Measurements from ENCODE around the gene PPIL6. TPM values are rescaled to one million over a fixed set of nuclear protein-coding genes. Genes with fewer than 3 reads are reported as not detected.
A peak's percentile ranks its signal among the peaks of the same experiment; 100 is the strongest.

The PPIL6 gene
- total and polyA plus RNA-seq, 5 donors, result 2.2 to 6.8 (median 3.7) TPM

DNA sequence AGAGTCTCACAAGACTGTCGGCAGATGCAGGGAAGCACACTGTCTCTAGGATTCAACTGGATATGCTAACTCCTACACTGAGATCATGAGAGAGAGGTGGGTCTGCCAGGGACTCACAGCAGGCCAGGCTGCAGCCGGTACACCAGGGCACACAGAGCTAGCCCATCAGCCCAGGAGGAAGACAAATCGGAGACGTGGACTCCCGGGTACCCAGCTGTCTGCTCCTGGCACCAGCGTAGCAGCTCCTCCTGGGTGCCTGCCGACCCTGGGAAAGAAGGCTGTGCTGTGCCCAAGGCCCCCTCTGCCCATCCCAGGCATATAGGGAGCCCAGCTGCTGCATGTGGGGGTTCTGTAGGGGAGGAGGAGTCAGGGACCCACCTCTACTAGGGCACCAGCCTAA is 8.2 kb upstream of the PPIL6 start:
- Histone ChIP-seq H3K27me3 (ENCODE audit: control insufficient read depth, insufficient read depth) (no peaks in the 10 kb centered on the region), H3K27ac (ENCODE audit: low read length) (no peak overlapping the region), H3K4me1 (ENCODE audit: control insufficient read depth, insufficient read depth, low read length) (no peaks in the 10 kb centered on the region), H3K9me3 (ENCODE audit: control insufficient read depth, low read length) (no peaks in the 10 kb centered on the region), H3K4me3 (ENCODE audit: low read length) (no peak overlapping the region)
- DNase-seq (peak in 1 of 3 donors; percentile 53), ATAC-seq (no peak)
- 79% methylated on average over 7 of the region's 7 CpGs for whole genome bisulfite sequencing
- intact Hi-C loops (cut with DNase I), result no loop called here

DNA sequence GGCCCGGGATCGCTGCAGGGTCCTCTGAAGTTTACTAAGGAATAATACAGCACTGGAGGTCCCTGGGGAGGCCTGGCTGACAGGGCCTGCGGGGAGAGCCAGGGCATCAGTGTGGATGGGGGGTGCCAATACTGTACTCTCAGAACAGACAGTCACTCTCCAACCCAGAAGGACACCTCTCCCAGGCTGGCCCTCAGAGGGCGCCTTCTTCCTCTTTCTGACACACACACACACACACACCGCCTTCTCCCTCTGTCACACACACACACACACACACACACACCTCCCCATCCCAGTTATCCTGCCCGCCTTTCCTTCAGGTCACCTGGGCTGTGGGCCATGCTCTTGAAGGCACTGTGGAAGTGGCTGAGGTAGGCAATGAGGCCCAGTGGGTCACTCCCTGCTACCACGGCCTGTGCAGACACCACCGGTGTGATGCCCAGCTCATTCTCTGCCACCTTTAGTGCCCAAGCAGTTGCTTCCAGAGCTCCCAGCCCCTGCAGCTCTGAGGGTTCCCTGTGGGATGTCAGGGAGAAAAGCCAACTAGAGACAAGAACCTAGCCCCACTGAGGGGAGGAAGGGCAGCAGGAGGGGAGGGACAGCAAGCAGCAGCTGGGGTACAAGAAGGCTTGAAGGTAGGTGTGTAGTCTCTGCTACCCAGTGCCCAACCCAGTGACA is 7.6 kb upstream of the PPIL6 start:
- no peak overlapping the region for H3K27ac ChIP-seq (ENCODE audit: low read length)
- H3K9me3 ChIP-seq (ENCODE audit: control insufficient read depth, low read length), result no peaks in the 10 kb centered on the region
- H3K4me1 ChIP-seq (ENCODE audit: control insufficient read depth, insufficient read depth, low read length), result no peaks in the 10 kb centered on the region
- peak in 1 of 3 donors; percentile 52 for DNase-seq
- intact Hi-C loops (cut with DNase I), result no loop called here
- WGBS, result 81% methylated on average over 8 of the region's 8 CpGs
- no peak overlapping the region for H3K4me3 ChIP-seq (ENCODE audit: low read length)
- ATAC-seq, result peak in 1 of 2 donors; percentile 4
- H3K27me3 ChIP-seq (ENCODE audit: control insufficient read depth, insufficient read depth), result no peaks in the 10 kb centered on the region

DNA sequence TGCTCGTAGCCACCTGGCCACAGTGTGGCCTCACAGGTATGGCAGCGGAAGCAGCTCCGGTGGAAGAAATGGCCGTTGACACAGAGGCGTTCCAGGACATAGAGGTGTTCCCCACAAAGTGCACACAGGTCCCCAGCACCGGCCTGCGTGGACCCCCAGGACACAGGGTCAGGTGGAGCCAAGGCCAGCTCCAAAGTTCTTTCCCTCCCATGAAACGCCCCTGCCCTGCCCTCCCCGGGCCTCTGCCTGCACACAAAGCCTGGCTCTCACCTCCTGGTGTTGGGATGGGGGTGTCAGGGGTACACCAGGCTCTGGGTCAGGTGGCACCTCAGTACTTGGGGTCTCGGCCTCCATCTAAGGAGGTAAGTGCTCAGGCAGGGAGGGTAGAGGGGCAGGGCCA is 6.7 kb upstream of the PPIL6 start:
- intact Hi-C loops (cut with DNase I), result no loop called here
- Histone ChIP-seq H3K27me3 (ENCODE audit: control insufficient read depth, insufficient read depth) (no peaks in the 10 kb centered on the region), H3K4me1 (ENCODE audit: control insufficient read depth, insufficient read depth, low read length) (no peaks in the 10 kb centered on the region), H3K9me3 (ENCODE audit: control insufficient read depth, low read length) (no peaks in the 10 kb centered on the region), H3K4me3 (ENCODE audit: low read length) (no peak overlapping the region), H3K27ac (ENCODE audit: low read length) (no peak overlapping the region)
- ATAC-seq (no peak), DNase-seq (no peak)
- WGBS, result 96% methylated on average over 10 of the region's 10 CpGs

DNA sequence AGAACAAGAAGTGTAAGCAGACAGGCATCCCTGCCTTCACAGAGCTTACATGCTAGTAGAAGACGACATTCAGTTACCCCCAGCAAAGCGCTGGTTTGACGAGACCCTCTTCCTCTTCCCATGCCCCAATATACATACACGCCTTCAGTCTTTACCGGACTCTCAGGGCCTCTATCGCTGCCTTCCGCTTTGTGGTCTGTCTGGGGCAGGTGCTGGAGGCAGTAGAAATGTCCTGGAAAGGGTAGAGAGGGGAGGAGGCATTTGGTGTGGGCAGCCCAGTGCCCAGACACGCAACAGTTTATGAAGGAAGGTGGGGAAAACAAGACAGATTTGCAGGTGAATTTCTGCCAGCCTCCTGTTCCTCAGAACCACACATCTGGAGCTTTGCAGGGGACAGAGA is 6.1 kb upstream of the PPIL6 start:
- 92% methylated on average over 8 of the region's 8 CpGs for WGBS
- DNase-seq (no peak), ATAC-seq (no peak)
- H3K9me3 ChIP-seq (ENCODE audit: control insufficient read depth, low read length), result no peaks in the 10 kb centered on the region
- intact Hi-C loops (cut with DNase I), result no loop called here
- no peaks in the 10 kb centered on the region for H3K4me1 ChIP-seq (ENCODE audit: control insufficient read depth, insufficient read depth, low read length)
- no peak overlapping the region for H3K27ac ChIP-seq (ENCODE audit: low read length)
- no peak overlapping the region for H3K4me3 ChIP-seq (ENCODE audit: low read length)
- H3K27me3 ChIP-seq (ENCODE audit: control insufficient read depth, insufficient read depth), result no peaks in the 10 kb centered on the region

DNA sequence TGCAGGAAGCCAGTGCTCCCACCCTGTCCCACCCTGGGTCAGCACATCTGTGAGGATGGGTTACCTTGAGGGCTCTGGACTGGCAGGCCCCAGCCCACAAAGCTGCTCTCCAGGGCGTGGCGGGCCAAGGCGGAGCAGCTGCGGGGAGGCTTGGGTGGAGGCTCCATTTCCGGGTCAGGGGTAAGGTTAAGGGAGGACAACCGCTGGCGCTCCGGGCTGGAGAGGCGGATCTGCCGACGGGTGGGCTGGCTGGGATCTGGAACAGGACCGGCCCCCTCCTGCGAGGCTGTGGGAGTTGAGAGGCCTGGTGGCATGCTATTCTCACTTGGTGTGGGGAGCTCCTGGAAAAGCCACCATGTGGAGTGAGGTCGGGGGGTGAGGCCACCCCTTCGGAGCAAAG is 5.6 kb upstream of the PPIL6 start:
- peaks cover 2% of the 10 kb centered on the region for H3K4me1 ChIP-seq (ENCODE audit: control insufficient read depth, insufficient read depth, low read length)
- H3K27ac ChIP-seq (ENCODE audit: low read length), result no peak overlapping the region
- DNase-seq (peak in 1 of 3 donors; percentile 54), ATAC-seq (no peak)
- no peaks in the 10 kb centered on the region for H3K9me3 ChIP-seq (ENCODE audit: control insufficient read depth, low read length)
- 87% methylated on average over 15 of the region's 15 CpGs for WGBS
- H3K27me3 ChIP-seq (ENCODE audit: control insufficient read depth, insufficient read depth), result no peaks in the 10 kb centered on the region
- intact Hi-C loops (cut with DNase I), result no loop called here
- no peak overlapping the region for H3K4me3 ChIP-seq (ENCODE audit: low read length)

DNA sequence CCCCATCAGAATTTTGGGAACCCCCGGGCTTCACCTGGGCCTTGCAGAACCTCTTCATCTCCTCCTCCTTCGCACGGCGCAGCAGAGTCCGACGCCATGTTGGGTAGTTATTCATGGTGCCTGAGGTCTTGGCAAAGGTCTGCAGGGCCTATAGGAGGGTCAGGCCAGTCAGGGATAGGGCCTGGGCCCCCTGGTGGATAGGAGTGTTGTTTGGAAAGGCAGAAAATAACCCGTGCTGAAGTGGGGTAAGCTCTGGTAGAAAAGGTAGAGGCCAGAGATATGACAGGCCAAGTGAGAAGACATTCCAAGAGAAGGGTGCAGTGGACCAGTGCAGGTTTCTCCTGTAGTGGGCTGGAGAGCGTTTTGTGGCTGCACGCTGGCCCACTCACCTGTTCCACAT is 5.0 kb upstream of the PPIL6 start:
- no peak overlapping the region for H3K27ac ChIP-seq (ENCODE audit: low read length)
- H3K27me3 ChIP-seq (ENCODE audit: control insufficient read depth, insufficient read depth), result no peaks in the 10 kb centered on the region
- ATAC-seq (no peak), DNase-seq (no peak)
- peaks cover 2% of the 10 kb centered on the region for H3K4me1 ChIP-seq (ENCODE audit: control insufficient read depth, insufficient read depth, low read length)
- WGBS, result 93% methylated on average over 9 of the region's 9 CpGs
- no peaks in the 10 kb centered on the region for H3K9me3 ChIP-seq (ENCODE audit: control insufficient read depth, low read length)
- intact Hi-C loops (cut with DNase I), result no loop called here
- no peak overlapping the region for H3K4me3 ChIP-seq (ENCODE audit: low read length)

DNA sequence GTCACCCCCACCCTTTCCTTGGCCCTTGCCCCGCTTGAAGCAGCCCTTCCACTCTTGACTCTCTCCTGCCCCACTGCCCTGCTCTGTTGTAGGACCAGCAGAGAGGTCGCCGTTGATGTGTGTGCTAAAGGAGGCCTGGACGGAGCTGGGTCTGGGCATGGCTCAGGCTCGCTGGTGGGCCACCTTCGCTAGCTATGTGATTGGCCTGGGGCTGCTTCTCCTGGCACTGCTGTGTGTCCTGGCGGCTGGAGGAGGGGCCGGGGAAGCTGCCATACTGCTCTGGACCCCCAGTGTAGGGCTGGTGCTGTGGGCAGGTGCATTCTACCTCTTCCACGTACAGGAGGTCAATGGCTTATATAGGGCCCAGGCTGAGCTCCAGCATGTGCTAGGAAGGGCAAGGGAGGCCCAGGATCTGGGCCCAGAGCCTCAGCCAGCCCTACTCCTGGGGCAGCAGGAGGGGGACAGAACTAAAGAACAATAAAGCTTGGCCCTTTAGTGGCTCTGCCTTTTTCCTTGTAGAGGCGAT is 3.1 kb upstream of the PPIL6 start:
- ATAC-seq, result no peak
- DNase-seq, result peak in 1 of 3 donors; percentile 50
- intact Hi-C loops (cut with DNase I), result no loop called here
- Histone ChIP-seq H3K27me3 (ENCODE audit: control insufficient read depth, insufficient read depth) (no peaks in the 10 kb centered on the region), H3K27ac (ENCODE audit: low read length) (no peak overlapping the region), H3K4me1 (ENCODE audit: control insufficient read depth, insufficient read depth, low read length) (peaks cover 2% of the 10 kb centered on the region), H3K9me3 (ENCODE audit: control insufficient read depth, low read length) (no peaks in the 10 kb centered on the region), H3K4me3 (ENCODE audit: low read length) (no peak overlapping the region)
- 94% methylated on average over 10 of the region's 10 CpGs for WGBS

DNA sequence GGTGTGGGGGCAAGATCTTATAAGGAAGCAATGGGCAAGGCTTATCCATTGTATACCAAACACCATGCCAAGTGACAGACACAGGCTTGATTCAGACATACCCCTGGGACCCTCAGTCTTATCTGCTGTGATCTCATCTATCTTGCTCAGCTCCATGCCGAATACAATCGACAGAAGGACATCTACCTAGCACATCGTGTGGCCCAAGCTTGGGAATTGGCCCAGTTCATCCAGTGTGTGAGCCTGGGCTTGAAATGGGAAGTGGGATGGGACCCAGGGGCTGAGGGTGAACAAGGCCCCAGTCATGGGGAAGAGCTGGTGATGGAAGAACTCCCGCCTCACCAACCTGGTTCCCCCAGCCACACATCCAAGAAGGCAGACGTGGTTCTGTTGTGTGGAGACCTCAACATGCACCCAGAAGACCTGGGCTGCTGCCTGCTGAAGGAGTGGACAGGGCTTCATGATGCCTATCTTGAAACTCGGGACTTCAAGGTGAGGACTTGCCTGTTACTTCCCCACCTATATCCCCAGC is 2.0 kb upstream of the PPIL6 start:
- H3K4me1 ChIP-seq (ENCODE audit: control insufficient read depth, insufficient read depth, low read length), result peaks cover 2% of the 10 kb centered on the region
- intact Hi-C loops (cut with DNase I), result no loop called here
- DNase-seq (no peak), ATAC-seq (no peak)
- no peaks in the 10 kb centered on the region for H3K27me3 ChIP-seq (ENCODE audit: control insufficient read depth, insufficient read depth)
- H3K4me3 ChIP-seq (ENCODE audit: low read length), result no peak overlapping the region
- no peaks in the 10 kb centered on the region for H3K9me3 ChIP-seq (ENCODE audit: control insufficient read depth, low read length)
- WGBS, result 93% methylated on average over 6 of the region's 6 CpGs
- H3K27ac ChIP-seq (ENCODE audit: low read length), result no peak overlapping the region

DNA sequence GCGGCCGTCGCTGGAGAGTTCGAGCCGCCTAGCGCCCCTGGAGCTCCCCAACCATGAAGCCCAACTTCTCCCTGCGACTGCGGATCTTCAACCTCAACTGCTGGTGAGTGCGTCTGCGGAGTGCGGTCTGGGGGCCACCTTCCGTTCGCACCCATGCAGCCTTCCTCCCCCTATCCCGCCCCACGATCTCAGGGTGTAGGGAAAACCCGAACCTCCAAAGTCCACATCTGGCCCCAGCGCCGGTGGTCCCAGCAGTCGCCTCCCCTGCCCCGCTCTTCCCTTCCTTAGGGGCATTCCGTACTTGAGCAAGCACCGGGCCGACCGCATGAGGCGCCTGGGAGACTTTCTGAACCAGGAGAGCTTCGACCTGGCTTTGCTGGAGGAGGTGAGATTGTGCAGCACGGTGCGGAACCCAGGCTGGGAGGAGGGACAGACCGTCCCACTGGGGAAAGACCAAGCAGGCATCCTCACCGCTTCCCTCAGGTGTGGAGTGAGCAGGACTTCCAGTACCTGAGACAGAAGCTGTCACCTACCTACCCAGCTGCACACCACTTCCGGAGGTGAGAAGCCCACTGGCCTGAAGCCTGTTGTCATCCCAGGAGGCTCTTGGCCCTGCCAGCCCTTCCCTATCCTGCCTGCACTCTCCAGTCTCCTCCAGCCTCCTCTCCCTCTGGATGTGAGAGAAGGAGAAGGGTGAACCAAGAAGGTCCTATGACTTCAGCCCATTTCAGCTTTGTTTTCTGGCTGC is 815 bp upstream of the PPIL6 start:
- intact Hi-C loops (cut with DNase I), result no loop called here
- peak overlapping the region; percentile 49 for H3K27ac ChIP-seq (ENCODE audit: low read length)
- DNase-seq, result peak; percentile 49 to 80 (median 77)
- H3K9me3 ChIP-seq (ENCODE audit: control insufficient read depth, low read length), result no peaks in the 10 kb centered on the region
- H3K4me3 ChIP-seq (ENCODE audit: low read length), result peak overlapping the region; percentile 75
- ATAC-seq, result peak; percentile 36 to 50
- 1% methylated on average over 31 of the region's 31 CpGs for WGBS
- H3K27me3 ChIP-seq (ENCODE audit: control insufficient read depth, insufficient read depth), result no peaks in the 10 kb centered on the region
- H3K4me1 ChIP-seq (ENCODE audit: control insufficient read depth, insufficient read depth, low read length), result peaks cover 2% of the 10 kb centered on the region

DNA sequence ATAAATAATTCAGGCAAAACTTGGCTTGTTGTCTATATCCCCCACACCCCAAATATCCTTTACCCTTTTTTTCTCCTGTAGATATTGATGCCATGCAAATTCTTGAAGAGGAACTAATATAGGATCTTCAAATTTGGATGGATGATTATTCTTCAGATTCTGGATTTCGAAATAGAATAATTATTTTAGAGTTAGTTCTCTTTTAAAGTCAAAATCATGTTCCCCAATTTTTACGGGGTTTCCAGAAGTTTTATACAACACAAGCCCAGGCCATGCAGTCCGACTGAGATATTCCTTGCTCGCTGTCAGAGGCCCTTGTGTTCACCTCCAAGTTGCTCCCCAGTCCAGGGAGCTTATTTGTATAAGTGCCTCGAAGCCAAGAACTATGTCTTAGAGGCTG is 4.4 kb downstream of the PPIL6 start:
- intact Hi-C loops (cut with DNase I), result no loop called here
- 95% methylated on average over 5 of the region's 5 CpGs for WGBS
- Histone ChIP-seq H3K27ac (ENCODE audit: low read length) (no peak overlapping the region), H3K4me1 (ENCODE audit: control insufficient read depth, insufficient read depth, low read length) (no peaks in the 10 kb centered on the region), H3K27me3 (ENCODE audit: control insufficient read depth, insufficient read depth) (no peaks in the 10 kb centered on the region), H3K4me3 (ENCODE audit: low read length) (no peak overlapping the region), H3K9me3 (ENCODE audit: control insufficient read depth, low read length) (no peaks in the 10 kb centered on the region)
- DNase-seq (no peak), ATAC-seq (no peak)

DNA sequence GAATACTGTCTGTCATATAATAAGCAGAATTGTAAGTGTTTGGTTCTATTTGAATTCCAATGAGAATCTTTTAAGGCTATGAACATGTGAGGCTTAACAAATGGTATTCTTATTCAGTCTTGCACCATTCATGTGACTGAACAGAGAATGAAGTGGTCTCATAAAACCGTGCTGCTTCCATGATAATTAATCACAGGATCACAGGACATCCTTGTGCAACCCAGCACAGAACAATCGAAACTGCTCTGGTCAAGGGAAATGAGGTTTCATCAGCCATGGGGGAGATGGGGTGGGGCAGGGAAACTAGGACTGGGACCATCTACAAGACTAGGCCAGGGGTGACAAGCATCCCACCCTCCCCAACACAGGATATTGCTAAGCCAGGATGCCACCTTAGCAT is 6.0 kb downstream of the PPIL6 start:
- Histone ChIP-seq H3K27me3 (ENCODE audit: control insufficient read depth, insufficient read depth) (no peaks in the 10 kb centered on the region), H3K4me3 (ENCODE audit: low read length) (no peak overlapping the region), H3K9me3 (ENCODE audit: control insufficient read depth, low read length) (no peaks in the 10 kb centered on the region), H3K27ac (ENCODE audit: low read length) (no peak overlapping the region), H3K4me1 (ENCODE audit: control insufficient read depth, insufficient read depth, low read length) (peaks cover 2% of the 10 kb centered on the region)
- 56% methylated on average over 2 of the region's 2 CpGs for WGBS
- intact Hi-C loops (cut with DNase I), result no loop called here
- DNase-seq (no peak), ATAC-seq (no peak)
